ENCODE measurements around the gene STK24.
A peak's percentile ranks its signal among the peaks of the same experiment; 100 is the strongest.

STK24 gene

DNA sequence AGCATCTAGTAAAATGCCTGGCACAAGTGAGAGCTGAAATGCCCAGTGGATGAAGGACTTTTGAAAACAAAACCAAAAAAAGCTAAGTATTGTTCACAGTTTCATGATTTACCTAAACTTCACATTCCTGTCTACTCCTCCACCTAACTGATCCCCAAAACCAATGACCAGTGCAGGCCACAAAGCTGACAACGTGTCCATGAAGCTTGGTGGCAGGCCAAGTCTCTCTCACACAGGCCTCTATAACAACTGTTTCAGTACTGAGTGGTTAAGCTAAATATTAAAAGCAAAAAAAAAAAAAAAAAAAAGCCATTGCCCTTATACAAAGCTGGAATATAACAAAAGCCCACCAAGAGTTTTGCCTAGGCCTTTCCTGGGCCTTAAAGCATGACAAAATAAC, 36.4 kb downstream of the STK24 start:
- Mint-ChIP-seq H3K9me3 (no peaks in the 10 kb centered on the region), H3K27me3 (ENCODE audit: low read depth, poor library complexity) (no peaks in the 10 kb centered on the region), H3K36me3 (ENCODE audit: low read depth) (peaks cover 14% of the 10 kb centered on the region), H3K4me3 (no peak overlapping the region), H3K4me1 (peaks cover 97% of the 10 kb centered on the region), H3K27ac (peak overlapping the region; percentile 54)
- TF ChIP-seq, protein P1, sequence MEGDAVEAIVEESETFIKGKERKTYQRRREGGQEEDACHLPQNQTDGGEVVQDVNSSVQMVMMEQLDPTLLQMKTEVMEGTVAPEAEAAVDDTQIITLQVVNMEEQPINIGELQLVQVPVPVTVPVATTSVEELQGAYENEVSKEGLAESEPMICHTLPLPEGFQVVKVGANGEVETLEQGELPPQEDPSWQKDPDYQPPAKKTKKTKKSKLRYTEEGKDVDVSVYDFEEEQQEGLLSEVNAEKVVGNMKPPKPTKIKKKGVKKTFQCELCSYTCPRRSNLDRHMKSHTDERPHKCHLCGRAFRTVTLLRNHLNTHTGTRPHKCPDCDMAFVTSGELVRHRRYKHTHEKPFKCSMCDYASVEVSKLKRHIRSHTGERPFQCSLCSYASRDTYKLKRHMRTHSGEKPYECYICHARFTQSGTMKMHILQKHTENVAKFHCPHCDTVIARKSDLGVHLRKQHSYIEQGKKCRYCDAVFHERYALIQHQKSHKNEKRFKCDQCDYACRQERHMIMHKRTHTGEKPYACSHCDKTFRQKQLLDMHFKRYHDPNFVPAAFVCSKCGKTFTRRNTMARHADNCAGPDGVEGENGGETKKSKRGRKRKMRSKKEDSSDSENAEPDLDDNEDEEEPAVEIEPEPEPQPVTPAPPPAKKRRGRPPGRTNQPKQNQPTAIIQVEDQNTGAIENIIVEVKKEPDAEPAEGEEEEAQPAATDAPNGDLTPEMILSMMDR (IDR thresholded peaks at IDR 0.05), result no peak
- DNase-seq, result no peak

DNA sequence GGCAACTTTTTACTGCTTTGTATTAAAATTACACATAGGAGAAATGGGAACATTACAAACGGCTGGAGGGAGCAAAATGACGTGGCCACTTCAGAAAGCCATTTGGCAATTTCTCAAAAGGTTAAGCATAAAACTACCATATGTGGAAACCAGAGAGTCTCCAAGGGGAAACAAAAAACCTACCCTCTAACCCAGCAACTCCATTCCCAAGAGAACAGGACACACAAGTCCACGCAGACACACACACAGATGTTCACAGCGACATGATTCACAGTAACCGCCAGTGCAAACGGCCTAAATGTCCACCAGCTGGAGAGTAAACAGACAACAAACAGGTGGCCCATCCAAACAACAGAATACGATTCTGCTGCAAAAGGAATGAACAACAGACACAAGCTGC, 37.2 kb downstream of the STK24 start:
- Mint-ChIP-seq H3K36me3 (ENCODE audit: low read depth) (peaks cover 16% of the 10 kb centered on the region), H3K4me1 (peaks cover 96% of the 10 kb centered on the region), H3K9me3 (no peaks in the 10 kb centered on the region), H3K27me3 (ENCODE audit: low read depth, poor library complexity) (no peaks in the 10 kb centered on the region), H3K27ac (peak overlapping the region; percentile 86), H3K4me3 (peak overlapping the region; percentile 49)
- DNase-seq, result no peak
- TF ChIP-seq, protein P1 (IDR thresholded peaks at IDR 0.05), result no peak

DNA sequence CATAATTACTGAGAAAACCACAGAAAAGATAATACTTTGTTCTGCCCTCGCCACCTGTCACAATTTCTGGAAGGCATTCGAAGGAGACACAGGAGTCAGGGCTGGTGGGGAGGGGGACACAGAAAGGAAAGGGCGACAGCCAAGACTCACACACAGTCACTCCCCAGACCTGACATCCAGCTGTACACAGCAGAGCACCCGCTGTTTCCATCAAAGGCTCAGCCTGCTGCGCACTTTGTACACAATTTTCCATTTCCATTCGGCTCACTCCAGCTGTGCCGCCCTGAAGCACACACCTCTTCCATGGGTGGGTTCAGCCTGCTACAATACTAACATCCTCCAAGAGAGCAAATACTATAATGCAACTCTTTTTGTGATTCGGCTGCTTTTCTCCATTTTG, 38.0 kb downstream of the STK24 start:
- DNase-seq, result no peak
- TF ChIP-seq, protein P1 (IDR thresholded peaks at IDR 0.05), result no peak
- H3K9me3 Mint-ChIP-seq, result no peaks in the 10 kb centered on the region
- no peaks in the 10 kb centered on the region for H3K27me3 Mint-ChIP-seq (ENCODE audit: low read depth, poor library complexity)
- H3K4me1 Mint-ChIP-seq, result peaks cover 96% of the 10 kb centered on the region
- no peak overlapping the region for H3K4me3 Mint-ChIP-seq
- peak overlapping the region; percentile 81 for H3K27ac Mint-ChIP-seq
- peaks cover 22% of the 10 kb centered on the region for H3K36me3 Mint-ChIP-seq (ENCODE audit: low read depth)

DNA sequence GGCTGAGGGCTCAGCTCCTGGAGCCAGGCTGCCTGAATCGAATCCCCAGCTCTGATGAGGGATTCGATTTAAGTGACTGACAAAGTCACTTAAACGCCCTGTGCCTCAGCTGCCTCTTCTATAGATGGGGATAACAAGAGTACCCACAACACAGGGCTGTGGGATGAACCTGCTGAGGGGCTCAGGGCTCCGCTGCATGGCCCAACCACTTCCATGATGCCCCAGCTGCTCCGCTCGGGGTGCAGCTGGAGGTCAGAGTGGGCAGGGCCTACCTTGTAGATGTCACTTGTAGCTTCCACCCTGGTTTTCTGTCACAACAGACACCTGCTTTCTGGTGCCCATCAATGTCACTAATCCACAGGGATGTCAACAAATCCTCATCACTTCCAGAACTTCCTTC, 39.2 kb downstream of the STK24 start:
- peaks cover 92% of the 10 kb centered on the region for H3K4me1 Mint-ChIP-seq
- no peaks in the 10 kb centered on the region for H3K9me3 Mint-ChIP-seq
- H3K36me3 Mint-ChIP-seq (ENCODE audit: low read depth), result peaks cover 25% of the 10 kb centered on the region
- no peaks in the 10 kb centered on the region for H3K27me3 Mint-ChIP-seq (ENCODE audit: low read depth, poor library complexity)
- DNase-seq, result no peak
- TF ChIP-seq, protein P1 (IDR thresholded peaks at IDR 0.05), result no peak
- no peak overlapping the region for H3K27ac Mint-ChIP-seq
- no peak overlapping the region for H3K4me3 Mint-ChIP-seq

DNA sequence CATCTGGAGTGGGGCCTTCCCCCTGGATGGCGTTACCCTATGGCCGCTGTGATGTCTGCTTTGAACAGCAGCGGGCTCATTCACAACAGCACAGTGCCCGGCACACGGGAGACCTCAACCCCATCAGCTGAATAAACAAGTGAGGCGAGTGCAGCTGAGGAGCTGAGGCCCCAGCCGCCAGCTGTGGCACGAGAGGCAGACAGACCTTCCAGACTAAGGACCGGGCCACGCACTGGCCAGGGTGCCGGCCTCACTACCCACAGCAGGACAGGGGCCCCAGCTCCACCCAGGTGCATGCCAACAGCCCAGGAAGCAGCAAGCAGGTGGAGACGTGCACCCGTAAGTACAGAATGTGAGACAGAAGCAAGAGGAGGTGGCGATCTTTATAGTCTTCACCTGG, 39.6 kb downstream of the STK24 start:
- Mint-ChIP-seq H3K27me3 (ENCODE audit: low read depth, poor library complexity) (no peaks in the 10 kb centered on the region), H3K4me3 (no peak overlapping the region), H3K27ac (peak overlapping the region; percentile 61), H3K36me3 (ENCODE audit: low read depth) (peaks cover 25% of the 10 kb centered on the region), H3K4me1 (peaks cover 92% of the 10 kb centered on the region), H3K9me3 (no peaks in the 10 kb centered on the region)
- TF ChIP-seq, protein P1 (IDR thresholded peaks at IDR 0.05), result no peak
- DNase-seq, result no peak

DNA sequence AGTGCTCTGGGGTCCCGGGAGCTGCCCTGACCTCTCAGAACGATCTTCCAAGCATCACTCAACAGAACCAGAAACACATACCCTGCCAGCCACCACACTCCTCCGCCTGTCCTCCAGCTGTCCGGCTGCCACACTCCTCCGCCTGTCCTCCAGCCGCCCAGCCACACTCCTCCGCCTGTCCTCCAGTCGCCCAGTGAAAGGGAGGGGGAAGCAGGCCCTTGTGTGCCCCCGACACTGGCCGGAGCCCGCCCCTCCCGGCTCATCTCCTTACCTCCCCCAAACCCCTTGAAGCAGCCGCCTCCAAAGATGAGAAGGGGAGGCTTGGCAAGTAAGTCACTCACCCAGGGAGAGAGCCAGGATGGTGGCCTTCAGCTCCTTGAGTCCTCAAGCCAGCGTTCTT, 40.2 kb downstream of the STK24 start:
- Mint-ChIP-seq H3K27me3 (ENCODE audit: low read depth, poor library complexity) (no peaks in the 10 kb centered on the region), H3K27ac (peak overlapping the region; percentile 92), H3K4me3 (no peak overlapping the region), H3K36me3 (ENCODE audit: low read depth) (peaks cover 25% of the 10 kb centered on the region), H3K4me1 (peaks cover 92% of the 10 kb centered on the region), H3K9me3 (no peaks in the 10 kb centered on the region)
- DNase-seq, result no peak
- TF ChIP-seq, protein P1 (IDR thresholded peaks at IDR 0.05), result no peak

Data from nephron progenitor cell (in vitro differentiated cells).